SK-N-SH (cell line): ENCODE data around the gene ZHX3. TPM values are rescaled to one million over a fixed set of nuclear protein-coding genes. Genes with fewer than 3 reads are reported as not detected.

Experiments
- CTCF ChIA-PET: fragments of 300-600, 350-600 bp; formaldehyde crosslinking; extraction: SDS; loops from one replicate; lab custom pipeline; 2021; lab: Yijun Ruan, JAX
- POLR2A ChIA-PET: fragments of 350-600 bp; sonication (Branson Sonifier 250); formaldehyde crosslinking; extraction: SDS; loops from one replicate; lab custom pipeline; 2020; ENCODE audit warnings: antibody characterized with exemption, inconsistent platforms; lab: Yijun Ruan, JAX
- DNase-seq: peaks from one replicate; pipeline ENCODE4 v3.0.0; 2012
- H2AFZ ChIP-seq: fragments of 200-600 bp; sonication (generic); 2 replicates; pipeline ENCODE4 v1.8.1; 2016; ENCODE audit warnings: antibody characterized with exemption, mild to moderate bottlenecking, low read depth
- H3F3A ChIP-seq: fragments of 200-600 bp; sonication (generic); replicated peaks from 2 replicates; pipeline ENCODE3; 2016; ENCODE audit warnings: antibody characterized with exemption, mild to moderate bottlenecking; ENCODE audit not compliant: insufficient read depth
- H3K27ac ChIP-seq, 2 experiments: fragments of 200-500 bp in 1 of 2; fragments of 200-600 bp in 1 of 2; sonication (Bioruptor generic) in 1 of 2; sonication (generic), shearing (Covaris generic) in 1 of 2; 2 replicates each; pipeline versions ENCODE4 v1.5.1 to v1.6.1; 2014 to 2016; ENCODE audit warnings: low read depth in 2 of 2, inconsistent platforms in 1 of 2, low read length in 1 of 2, mild to moderate bottlenecking in 1 of 2, mixed read lengths in 1 of 2
- H3K27me3 ChIP-seq: fragments of 200-600 bp; sonication (generic), shearing (Covaris generic); 2 replicates; pipeline ENCODE4 v1.6.1; 2016; ENCODE audit warnings: mixed run types; ENCODE audit not compliant: insufficient read depth
- H3K36me3 ChIP-seq, 2 experiments: fragments of 200-500 bp in 1 of 2; fragments of 200-600 bp in 1 of 2; sonication (Bioruptor generic) in 1 of 2; sonication (generic) in 1 of 2; replicated peaks in 1 of 2; 2 replicates each; pipeline versions ENCODE3 to v1.5.1; 2014 to 2016; ENCODE audit warnings: low read length in 1 of 2, mild to moderate bottlenecking in 1 of 2; ENCODE audit not compliant: insufficient read depth in 2 of 2, control insufficient read depth in 1 of 2
- H3K4me1 ChIP-seq, 2 experiments: fragments of 200-500 bp in 1 of 2; fragments of 200-600 bp in 1 of 2; sonication (Bioruptor generic) in 1 of 2; sonication (generic), shearing (Covaris generic) in 1 of 2; 2 replicates each; pipeline versions ENCODE4 v1.5.1 to v1.6.1; 2014 to 2016; ENCODE audit warnings: low read depth in 1 of 2, low read length in 1 of 2, mixed run types in 1 of 2; ENCODE audit not compliant: insufficient read depth in 2 of 2, control insufficient read depth in 1 of 2
- H3K4me2 ChIP-seq: fragments of 200-600 bp; sonication (generic), shearing (Covaris generic); 2 replicates; pipeline ENCODE4 v1.6.1; 2017; ENCODE audit warnings: mixed run types
- H3K4me3 ChIP-seq, 2 experiments: fragments of 200-500 bp in 1 of 2; fragments of 200-600 bp in 1 of 2; sonication (Bioruptor generic) in 1 of 2; sonication (generic), shearing (Covaris generic) in 1 of 2; 2 replicates each; pipeline versions ENCODE4 v1.5.1 to v1.8.1; 2014 to 2016; ENCODE audit warnings: low read depth in 2 of 2, inconsistent platforms in 1 of 2, low read length in 1 of 2, mild to moderate bottlenecking in 1 of 2, mixed read lengths in 1 of 2, moderate library complexity in 1 of 2
- H3K79me2 ChIP-seq: fragments of 200-600 bp; sonication (generic); 2 replicates; pipeline ENCODE4 v1.8.1; 2017; ENCODE audit warnings: mild to moderate bottlenecking; ENCODE audit not compliant: insufficient read depth
- H3K9ac ChIP-seq: fragments of 200-600 bp; sonication (generic); 2 replicates; pipeline ENCODE4 v1.6.1; 2017; ENCODE audit warnings: mixed run types
- H3K9me2 ChIP-seq: fragments of 200-600 bp; sonication (generic); 2 replicates; pipeline ENCODE4 v1.6.1; 2017; ENCODE audit warnings: mixed run types
- H3K9me3 ChIP-seq: fragments of 200-600 bp; sonication (generic); 2 replicates; pipeline ENCODE4 v1.6.1; 2017; ENCODE audit warnings: mixed run types, mild to moderate bottlenecking, moderate library complexity
- H4K20me1 ChIP-seq: fragments of 200-600 bp; sonication (generic); 2 replicates; pipeline ENCODE4 v1.6.1; 2017; ENCODE audit warnings: mild to moderate bottlenecking, mixed run types; ENCODE audit not compliant: insufficient read depth
- ELF1 ChIP-seq: IDR thresholded peaks from 2 replicates; pipeline ENCODE4 v1.4.0; 2012
- EZH2phosphoT487 ChIP-seq: fragments of 200-600 bp; sonication (generic); IDR thresholded peaks from 2 replicates; pipeline ENCODE4 v1.6.1; 2017; ENCODE audit warnings: low read depth, mixed run types, mild to moderate bottlenecking, antibody characterized with exemption, moderate library complexity, borderline replicate concordance
- FOXJ3 ChIP-seq: sonication (generic); formaldehyde crosslinking; IDR thresholded peaks from 2 replicates; pipeline ENCODE4 v1.5.1; 2020; ENCODE audit warnings: mild to moderate bottlenecking, missing genetic modification reagents
- FOXM1 ChIP-seq: IDR thresholded peaks from 2 replicates; pipeline ENCODE4 v1.4.0; 2012; ENCODE audit warnings: low read depth, mild to moderate bottlenecking
- GABPA ChIP-seq: IDR thresholded peaks from 2 replicates; pipeline ENCODE4 v1.4.0; 2012; ENCODE audit warnings: low read depth, mild to moderate bottlenecking
- GATA2 ChIP-seq: sonication (generic); formaldehyde crosslinking; IDR thresholded peaks from 2 replicates; pipeline ENCODE4 v1.5.0; 2020; ENCODE audit warnings: mild to moderate bottlenecking, missing genetic modification reagents
- IRF3 ChIP-seq: fragments of 150-350 bp; IDR thresholded peaks from 2 replicates; pipeline ENCODE4 v1.6.1; 2016; ENCODE audit warnings: mild to moderate bottlenecking, low read depth, low read length
- NRF1 ChIP-seq: IDR thresholded peaks from 2 replicates; pipeline ENCODE4 v1.6.1; 2012; ENCODE audit warnings: low read depth, mild to moderate bottlenecking, low read length
- PBX3 ChIP-seq: IDR thresholded peaks from 2 replicates; pipeline ENCODE4; 2012
- POLR2AphosphoS5 ChIP-seq: IDR thresholded peaks from 2 replicates; pipeline ENCODE4 v1.6.1; 2012; ENCODE audit warnings: low read depth, low read length
- RFX5 ChIP-seq: IDR thresholded peaks from 2 replicates; pipeline ENCODE4 v1.6.1; 2012; ENCODE audit warnings: mild to moderate bottlenecking, improper control_type of control experiment, low read length
- SMC3 ChIP-seq: IDR thresholded peaks from 2 replicates; pipeline ENCODE4 v1.6.1; 2012; ENCODE audit warnings: low read depth, low read length, improper control_type of control experiment
- YY1 ChIP-seq: IDR thresholded peaks from 2 replicates; pipeline ENCODE4 v1.4.0; 2012; ENCODE audit warnings: low read depth, mild to moderate bottlenecking
- WGBS: methylation state at CpG from one replicate; pipeline ENCODE4 v1.1.6; 2017; ENCODE audit warnings: low lambda C conversion rate; 5-methylcytosine and 5-hydroxymethylcytosine counted together
- polyA plus RNA-seq, 3 experiments: library from polyadenylated mRNA; depleted of rRNA; stranded (reverse); fragments of >200 nt; gene quantifications; 2 replicates each; pipeline ENCODE4 v1.2.3, GENCODE V29; 2012
- TF ChIP-seq, protein P1 (sequence below): IDR thresholded peaks from 2 replicates; pipeline ENCODE4 v1.4.0; 2012; ENCODE audit warnings: low read depth, borderline replicate concordance
- TF ChIP-seq, protein P2 (sequence below): IDR thresholded peaks from 2 replicates; pipeline ENCODE4 v1.6.1; 2012; ENCODE audit warnings: mild to moderate bottlenecking, low read depth, low read length, moderate library complexity
- TF ChIP-seq, protein P3 (sequence below): IDR thresholded peaks from 2 replicates; pipeline ENCODE4 v1.4.0; 2012; ENCODE audit warnings: low read depth, borderline replicate concordance

The ZHX3 gene
- polyA plus RNA-seq, 1 of the 3 experiments (the other 2 are of a cell fraction): 6.0 TPM

DNA sequence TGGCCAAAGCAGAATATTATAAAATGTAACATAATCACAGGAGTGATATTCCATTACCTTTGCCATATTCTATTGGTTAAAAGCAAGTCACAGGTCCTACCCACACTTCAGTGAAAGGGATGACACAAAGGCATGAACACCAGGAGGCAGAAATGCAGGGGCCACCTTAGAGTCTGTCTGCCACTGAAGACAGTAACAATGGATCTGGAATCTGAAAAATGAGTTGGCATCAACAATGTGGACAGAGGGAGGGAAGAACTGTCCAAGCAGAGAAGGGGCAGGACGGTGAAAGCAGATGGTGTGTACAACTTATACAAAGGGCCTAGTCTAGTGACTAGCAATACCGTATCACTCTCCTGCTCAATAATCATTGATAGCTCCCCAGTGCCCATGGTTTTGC is 16.5 kb upstream of the ZHX3 start:
- Histone ChIP-seq H3K79me2 (no peaks in the 10 kb centered on the region), H3K9me2 (no peaks in the 10 kb centered on the region), H3K4me3 (no peak overlapping the region), H3K27me3 (no peaks in the 10 kb centered on the region), H3K9me3 (no peaks in the 10 kb centered on the region), H4K20me1 (no peaks in the 10 kb centered on the region), H3F3A (peaks cover 12% of the 10 kb centered on the region), H3K4me2 (no peak overlapping the region), H2AFZ (no peak overlapping the region), H3K4me1 (peaks cover 0 to 9% of the 10 kb centered on the region in 2 experiments; a peak in 2 of 4 replicates), H3K27ac (no peak overlapping the region), H3K36me3 (no peaks in the 10 kb centered on the region), H3K9ac (no peak overlapping the region)
- CTCF ChIA-PET: interaction anchor here (9.6 kb wide), 1 partner anchor 164 kb away, joined by 112 read pairs; no protein-coding TSS in a partner anchor
- DNase-seq: no peak
- TF ChIP-seq GABPA: no peak
- no peak for TF ChIP-seq PBX3
- TF ChIP-seq IRF3: no peak
- TF ChIP-seq, protein P1, sequence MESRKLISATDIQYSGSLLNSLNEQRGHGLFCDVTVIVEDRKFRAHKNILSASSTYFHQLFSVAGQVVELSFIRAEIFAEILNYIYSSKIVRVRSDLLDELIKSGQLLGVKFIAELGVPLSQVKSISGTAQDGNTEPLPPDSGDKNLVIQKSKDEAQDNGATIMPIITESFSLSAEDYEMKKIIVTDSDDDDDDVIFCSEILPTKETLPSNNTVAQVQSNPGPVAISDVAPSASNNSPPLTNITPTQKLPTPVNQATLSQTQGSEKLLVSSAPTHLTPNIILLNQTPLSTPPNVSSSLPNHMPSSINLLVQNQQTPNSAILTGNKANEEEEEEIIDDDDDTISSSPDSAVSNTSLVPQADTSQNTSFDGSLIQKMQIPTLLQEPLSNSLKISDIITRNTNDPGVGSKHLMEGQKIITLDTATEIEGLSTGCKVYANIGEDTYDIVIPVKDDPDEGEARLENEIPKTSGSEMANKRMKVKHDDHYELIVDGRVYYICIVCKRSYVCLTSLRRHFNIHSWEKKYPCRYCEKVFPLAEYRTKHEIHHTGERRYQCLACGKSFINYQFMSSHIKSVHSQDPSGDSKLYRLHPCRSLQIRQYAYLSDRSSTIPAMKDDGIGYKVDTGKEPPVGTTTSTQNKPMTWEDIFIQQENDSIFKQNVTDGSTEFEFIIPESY: no peak
- no peak for TF ChIP-seq YY1
- TF ChIP-seq RFX5: no peak
- no peak for TF ChIP-seq FOXM1
- no peak for TF ChIP-seq FOXJ3
- TF ChIP-seq, protein P2, sequence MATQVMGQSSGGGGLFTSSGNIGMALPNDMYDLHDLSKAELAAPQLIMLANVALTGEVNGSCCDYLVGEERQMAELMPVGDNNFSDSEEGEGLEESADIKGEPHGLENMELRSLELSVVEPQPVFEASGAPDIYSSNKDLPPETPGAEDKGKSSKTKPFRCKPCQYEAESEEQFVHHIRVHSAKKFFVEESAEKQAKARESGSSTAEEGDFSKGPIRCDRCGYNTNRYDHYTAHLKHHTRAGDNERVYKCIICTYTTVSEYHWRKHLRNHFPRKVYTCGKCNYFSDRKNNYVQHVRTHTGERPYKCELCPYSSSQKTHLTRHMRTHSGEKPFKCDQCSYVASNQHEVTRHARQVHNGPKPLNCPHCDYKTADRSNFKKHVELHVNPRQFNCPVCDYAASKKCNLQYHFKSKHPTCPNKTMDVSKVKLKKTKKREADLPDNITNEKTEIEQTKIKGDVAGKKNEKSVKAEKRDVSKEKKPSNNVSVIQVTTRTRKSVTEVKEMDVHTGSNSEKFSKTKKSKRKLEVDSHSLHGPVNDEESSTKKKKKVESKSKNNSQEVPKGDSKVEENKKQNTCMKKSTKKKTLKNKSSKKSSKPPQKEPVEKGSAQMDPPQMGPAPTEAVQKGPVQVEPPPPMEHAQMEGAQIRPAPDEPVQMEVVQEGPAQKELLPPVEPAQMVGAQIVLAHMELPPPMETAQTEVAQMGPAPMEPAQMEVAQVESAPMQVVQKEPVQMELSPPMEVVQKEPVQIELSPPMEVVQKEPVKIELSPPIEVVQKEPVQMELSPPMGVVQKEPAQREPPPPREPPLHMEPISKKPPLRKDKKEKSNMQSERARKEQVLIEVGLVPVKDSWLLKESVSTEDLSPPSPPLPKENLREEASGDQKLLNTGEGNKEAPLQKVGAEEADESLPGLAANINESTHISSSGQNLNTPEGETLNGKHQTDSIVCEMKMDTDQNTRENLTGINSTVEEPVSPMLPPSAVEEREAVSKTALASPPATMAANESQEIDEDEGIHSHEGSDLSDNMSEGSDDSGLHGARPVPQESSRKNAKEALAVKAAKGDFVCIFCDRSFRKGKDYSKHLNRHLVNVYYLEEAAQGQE: no peak
- TF ChIP-seq SMC3: no peak
- TF ChIP-seq POLR2AphosphoS5: no peak
- TF ChIP-seq NRF1: no peak
- no peak for TF ChIP-seq GATA2 (CRISPR knock-in tag)
- no peak for TF ChIP-seq EZH2phosphoT487
- TF ChIP-seq, protein P3, sequence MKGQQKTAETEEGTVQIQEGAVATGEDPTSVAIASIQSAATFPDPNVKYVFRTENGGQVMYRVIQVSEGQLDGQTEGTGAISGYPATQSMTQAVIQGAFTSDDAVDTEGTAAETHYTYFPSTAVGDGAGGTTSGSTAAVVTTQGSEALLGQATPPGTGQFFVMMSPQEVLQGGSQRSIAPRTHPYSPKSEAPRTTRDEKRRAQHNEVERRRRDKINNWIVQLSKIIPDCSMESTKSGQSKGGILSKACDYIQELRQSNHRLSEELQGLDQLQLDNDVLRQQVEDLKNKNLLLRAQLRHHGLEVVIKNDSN: no peak
- TF ChIP-seq ELF1: no peak
- POLR2A ChIA-PET: no interaction called here
- WGBS: 95% methylated on average over 2 of the region's 2 CpGs
